Mesenteric fat pad (tissue), 1 donor: Measurements from ENCODE around the gene ZNRF2. TPM values are rescaled to one million over a fixed set of nuclear protein-coding genes. Genes with fewer than 3 reads are reported as not detected.
A peak's percentile ranks its signal among the peaks of the same experiment; 100 is the strongest.

ENCODE experiments used
- DNase-seq: peaks from one replicate; pipeline ENCODE4 v3.0.0-alpha.2; 2020; ENCODE audit warnings: low spot score
- long read RNA-seq: library from polyadenylated mRNA; unstranded; transcript quantifications from one replicate; pipeline ENCODE4 v2.0.0, GENCODE V29; 2020
- total RNA-seq: library from RNA; stranded (reverse); fragmentation: NEBNext Ultra II Directional; extraction: Animal tissue kit (Norgen Biotek cat#: 25700); gene quantifications from one replicate; pipeline ENCODE4 v1.2.1, GENCODE V29; 2021
- donor health status: DM: yes; HTN: yes; CAD: no.

ZNRF2 gene
- 17.6 TPM for total RNA-seq
- long read RNA-seq = 0 reads

DNA sequence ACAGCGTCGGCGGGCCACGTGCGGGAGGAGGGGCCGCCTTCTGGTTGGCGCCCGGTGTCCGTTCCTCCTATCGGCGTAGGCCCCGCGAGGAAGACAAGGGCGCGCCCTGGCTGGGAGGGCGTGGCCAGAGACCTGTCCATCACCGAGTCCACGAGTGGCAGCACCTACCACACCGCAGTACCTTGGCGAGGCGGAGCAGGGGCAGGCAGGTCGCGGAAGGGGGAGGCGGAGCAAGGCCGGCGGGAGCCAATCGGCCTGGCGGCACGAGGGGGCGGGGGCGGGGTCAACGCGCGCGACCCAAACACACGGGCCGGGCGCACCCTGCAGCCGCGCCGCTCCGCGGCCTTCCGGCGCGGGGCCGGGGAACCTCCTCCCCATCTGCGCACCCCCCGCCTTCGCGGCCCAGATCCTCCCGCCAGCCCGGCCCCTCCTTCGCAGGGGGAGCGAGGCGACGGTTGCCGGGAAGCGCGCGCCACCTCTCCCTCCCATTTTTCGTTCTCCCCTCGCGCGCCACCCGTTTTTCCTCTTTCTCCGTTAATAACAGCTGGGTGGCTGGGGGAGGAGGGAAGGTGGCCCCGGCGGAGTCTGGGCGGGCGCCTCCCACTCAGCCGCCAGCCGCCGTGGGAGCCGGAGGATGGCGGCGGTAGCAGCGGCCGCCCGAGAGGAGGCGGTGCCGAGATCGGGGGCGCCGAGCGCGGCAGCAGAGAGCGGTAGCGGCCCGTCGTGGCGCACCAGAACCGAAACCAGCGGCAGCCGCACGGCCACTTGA, at the start of gene ZNRF2:
ZNRF2 (plus strand) TSS at position 300 of the 769 bp plus-strand sequence. CDS start 761 bp downstream, outside the sequence.
- peak; percentile 99 for DNase-seq

DNA sequence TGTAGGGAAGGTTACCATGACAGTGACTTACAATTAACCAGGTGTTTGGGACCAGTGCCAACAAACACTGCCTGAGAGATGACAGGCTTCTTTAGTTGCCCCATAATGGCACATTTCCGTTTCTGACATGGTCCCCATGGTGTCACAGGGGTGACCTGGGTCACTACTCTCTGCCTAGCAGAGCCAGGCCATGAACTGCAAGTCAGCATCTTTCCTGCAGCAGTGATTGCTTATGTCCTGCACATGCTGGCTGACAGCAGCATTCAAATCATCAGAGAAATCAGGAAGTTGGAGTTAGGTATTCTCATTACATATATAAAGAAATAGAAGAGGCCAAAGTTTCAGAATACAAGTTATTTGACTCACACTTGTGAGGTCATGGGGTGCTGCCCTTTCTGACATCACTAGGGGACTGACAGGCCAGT, 47.1 kb upstream of the ZNRF2 start:
- no peak for DNase-seq

DNA sequence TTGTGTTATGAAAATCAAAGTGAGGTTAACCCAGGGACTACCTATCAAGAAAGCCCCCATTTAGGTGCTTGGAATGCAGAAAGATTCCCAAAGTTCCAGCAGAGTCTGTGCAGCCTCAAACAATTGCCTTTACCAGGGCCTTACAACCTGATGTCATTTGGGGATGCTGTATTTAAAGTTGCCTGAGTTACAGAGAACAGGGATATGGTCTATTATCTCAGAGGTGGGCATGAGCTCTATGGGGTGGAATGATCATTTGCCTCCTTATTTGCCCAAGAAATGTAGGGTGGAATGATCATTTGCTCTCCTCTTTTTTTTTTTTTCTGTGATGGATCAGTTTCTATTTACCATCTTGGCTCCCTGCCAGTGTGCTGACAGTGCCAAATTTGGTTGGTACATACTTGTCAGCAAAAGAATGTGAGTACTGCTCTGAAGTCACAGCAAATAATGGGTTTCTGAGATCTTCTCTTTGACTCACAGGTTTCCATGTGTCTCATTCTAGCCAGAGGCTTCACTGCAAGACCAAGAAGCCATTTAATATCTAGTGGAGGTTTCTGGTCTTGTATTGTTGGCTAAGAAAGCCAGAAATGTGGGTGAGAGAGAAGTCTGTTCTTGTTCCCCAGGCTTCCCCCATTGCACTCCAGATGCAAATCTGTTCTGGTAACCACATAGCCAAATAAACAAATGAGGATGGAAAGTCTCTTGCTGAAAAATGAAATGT, 45.5 kb upstream of the ZNRF2 start:
- DNase-seq = no peak

DNA sequence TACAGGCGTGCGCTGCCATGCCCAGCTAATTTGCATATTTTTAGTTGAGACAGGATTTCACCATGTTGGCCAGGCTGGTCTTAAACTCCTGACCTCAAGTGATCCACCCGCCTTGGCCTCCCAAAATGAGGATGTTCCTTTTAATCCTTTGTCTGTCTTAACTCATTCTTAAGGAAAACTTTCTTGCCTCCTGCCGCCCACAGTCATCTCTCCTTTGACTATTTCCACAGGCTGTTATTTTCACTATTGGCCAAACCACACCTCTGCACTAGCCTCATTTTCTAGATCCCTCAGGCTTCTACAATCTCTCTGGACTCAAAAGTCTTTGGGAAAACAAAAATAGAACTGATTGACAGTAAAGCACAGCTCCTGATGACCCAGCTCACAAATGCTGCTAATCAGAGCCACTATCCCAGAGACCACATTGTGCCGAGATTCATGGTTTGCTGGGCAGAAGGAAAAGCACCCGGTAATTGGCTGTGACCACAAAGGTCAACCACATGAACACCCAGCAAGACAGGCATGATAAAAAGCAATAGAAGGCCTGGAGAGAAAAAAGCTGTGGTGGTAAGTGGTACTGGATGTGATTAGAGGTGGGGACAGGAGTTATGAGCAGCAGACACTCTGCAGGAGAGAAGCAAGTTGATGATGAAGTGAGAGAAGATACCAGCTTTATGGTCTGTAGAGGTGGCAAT, 44.1 kb upstream of the ZNRF2 start:
- DNase-seq = no peak

DNA sequence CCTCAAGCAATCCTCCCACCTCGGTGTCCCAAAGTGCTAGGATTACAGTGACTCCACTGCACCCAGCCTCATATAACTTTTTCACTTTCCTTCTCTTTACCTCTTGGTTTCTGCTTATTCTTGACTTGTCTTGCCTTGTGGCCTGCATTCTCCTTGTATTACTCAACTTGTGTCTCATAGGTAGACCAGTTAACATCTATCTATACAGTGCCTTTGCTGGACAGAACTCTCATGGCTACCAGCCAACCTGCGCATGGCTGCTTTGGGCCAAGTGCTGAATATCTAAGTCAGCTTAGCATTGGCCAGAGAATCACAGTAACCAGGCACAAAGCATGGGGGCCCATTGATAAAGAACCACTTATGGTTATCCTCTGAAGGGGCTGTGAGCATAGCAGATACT, 42.6 kb upstream of the ZNRF2 start:
- DNase-seq = no peak

DNA sequence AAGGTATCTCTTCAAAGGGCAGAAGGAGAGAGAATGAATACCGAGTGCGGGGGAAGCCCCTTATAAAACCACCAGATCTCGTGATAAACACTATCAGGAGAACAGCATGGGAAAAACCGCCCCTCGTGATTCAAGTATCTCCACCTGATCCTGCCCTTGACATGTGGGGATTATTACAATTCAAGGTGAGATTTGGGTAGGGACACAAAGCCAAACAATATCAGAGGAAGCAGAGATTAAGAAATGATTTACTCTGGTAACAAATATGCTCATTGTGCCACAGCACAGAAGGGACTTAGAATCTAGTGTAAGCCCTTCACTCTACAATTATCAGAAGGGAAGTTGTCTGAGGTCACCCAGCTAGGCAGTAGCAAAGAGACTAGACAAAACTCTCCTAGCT, 40.1 kb upstream of the ZNRF2 start:
- DNase-seq = no peak

DNA sequence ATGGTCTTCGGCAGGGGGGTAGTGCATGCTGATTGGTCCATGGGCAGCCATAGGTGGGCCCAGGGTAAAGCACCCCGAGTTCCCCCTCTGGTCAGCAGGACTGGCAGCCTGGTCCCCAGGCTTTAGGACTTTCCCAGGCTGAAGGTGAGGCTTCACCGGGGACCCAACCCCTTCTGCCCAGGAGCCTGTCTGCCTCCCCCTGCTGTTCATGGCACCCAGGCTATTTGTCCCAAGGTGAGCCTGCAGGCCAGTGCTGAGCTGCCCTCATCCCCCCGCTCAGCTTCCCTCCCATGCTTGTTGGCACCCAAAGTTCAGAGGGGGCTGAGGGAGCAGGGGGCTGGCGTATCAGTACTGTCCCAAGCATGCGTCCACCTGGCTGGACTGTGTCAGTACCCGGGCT, 38.5 kb upstream of the ZNRF2 start:
- no peak for DNase-seq

DNA sequence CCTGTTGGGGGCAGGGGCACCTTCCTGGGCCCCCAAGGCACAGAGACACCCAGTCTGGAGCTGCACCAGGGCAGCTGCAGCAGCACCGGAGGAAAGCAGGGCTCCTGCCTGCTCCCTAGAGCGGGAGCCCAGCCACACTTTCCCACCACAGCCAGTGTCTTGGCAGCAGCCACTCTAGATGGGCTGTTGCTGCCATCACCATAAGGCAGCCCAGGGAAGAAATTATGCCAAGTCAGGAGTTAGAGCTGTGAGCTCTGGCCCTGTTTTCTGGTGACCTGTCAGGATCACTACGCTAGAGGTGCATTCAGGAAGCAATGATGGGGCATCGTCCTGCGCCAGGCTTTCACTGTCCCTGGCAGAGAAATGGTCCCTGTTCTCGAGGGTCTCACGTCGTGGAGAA, 38.0 kb upstream of the ZNRF2 start:
- no peak for DNase-seq

DNA sequence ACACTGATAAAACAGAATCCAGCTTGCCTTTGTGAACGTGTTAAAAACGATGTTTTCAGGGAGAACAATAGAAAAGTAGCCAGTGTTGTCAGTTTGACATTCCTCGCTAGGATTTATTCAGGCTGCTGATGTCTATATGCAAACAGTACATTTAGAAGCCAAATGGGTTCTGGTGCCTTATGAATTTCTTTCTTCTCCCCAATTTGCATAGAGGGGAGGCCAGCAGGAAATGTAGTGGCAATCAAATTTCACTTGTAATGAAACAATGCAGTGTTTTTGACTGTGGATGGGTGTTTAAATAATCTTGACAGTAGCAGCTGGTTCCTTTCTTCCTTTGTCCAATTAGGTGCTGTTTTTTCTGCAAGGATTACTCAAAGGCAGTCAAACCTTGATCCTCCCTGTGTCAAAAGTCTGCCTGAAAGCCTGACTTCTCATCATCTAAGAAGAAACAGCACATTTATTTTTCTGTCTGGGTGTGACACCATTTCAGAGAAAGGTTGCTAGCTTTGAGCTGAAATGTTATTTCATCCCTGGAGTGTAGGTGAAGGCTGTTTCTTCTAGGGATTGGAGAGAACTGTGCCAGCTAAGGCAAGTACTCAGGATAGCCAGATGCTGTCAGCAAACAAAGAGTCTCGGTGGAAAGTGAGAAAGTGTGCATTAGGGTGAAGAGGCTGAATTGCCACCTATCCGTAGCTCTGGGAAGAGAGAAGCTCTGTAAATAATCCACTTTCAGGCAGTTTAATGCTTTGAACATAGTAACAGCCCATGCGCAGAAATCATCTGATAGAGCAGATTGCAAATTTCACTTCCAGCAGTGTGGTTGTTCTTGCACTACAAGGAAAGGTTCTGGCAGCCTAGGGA, 36.6 kb upstream of the ZNRF2 start:
- no peak for DNase-seq

DNA sequence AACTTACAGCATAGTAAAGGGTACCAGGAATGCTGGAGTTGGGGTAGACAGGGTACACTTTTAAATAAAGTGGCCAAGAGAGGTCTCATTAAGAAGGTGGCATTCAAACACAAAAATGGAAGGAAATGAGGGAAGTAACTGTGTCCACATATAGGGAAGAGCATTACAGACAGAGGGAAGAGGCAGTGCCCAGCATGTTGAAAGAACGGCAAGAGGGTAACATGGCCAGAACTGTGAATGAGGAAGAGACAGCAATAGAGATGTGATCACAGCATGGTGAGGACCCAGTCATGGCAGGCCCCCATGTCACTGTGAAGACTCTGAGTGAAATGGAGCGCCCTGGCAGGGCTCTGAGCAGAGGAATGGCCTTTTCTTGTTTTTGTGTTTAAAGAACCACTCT, 35.1 kb upstream of the ZNRF2 start:
- DNase-seq = no peak

DNA sequence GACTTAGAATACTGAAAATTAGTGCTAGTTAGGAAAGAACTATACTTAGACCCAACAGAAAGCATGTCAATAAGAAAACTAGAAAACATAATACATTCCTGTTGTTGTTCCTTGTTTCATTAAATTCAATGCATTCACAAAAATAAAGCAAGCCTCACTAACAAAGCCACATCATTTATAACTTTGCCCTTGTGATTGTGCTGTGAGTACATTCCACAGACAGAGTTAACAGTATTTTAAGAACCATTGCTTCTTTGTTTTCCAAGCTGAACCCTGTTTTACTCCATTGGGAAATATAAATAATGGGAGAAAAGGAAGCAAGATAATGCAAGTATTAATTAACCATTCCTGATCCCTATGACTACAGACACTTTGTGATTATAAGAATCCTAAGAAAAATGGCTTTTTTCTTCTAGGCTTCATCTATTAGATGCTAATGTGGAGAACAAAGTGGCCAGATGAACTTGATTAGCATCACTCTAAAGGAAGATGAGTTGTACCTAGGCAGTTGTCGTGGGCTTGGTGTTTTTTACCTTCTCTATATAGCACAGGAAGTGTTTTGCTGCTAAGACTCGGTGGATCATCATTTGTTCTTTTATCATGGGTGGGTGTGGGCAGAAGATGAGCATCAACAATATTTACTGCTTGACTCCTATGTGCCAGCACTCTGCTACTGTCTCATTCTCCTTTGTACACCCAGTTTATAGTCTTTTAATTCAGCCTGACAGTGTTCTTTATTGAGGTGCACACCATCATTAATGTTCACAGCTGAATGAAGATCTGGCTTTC, 34.2 kb upstream of the ZNRF2 start:
- no peak for DNase-seq

DNA sequence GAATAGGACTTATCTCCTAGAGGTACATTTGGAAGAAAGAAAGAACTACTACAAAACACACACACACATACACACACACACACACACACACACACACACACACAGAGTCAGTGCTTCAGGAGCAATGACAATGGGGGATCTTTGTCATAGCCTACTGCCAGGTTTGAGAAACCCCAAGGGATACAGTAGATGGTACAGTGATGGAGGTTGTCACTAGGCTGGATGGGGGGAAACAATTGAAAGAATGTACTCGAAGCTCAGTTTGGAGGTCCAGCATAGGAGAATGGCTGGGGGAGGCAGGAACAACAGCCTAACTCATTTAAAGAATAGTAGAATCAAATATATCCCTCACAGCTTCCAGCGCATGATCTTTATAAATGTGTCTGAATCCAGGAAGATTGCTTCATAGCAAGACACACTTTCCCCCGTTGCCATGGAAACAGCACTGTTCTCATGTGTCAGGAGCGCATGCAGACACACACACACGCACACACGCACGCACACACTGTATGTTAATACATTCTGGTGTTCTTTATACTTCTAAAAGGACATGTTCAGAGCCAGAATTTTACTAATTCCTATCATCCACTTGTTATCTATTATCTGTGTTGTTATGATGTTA, 32.6 kb upstream of the ZNRF2 start:
- DNase-seq = no peak

DNA sequence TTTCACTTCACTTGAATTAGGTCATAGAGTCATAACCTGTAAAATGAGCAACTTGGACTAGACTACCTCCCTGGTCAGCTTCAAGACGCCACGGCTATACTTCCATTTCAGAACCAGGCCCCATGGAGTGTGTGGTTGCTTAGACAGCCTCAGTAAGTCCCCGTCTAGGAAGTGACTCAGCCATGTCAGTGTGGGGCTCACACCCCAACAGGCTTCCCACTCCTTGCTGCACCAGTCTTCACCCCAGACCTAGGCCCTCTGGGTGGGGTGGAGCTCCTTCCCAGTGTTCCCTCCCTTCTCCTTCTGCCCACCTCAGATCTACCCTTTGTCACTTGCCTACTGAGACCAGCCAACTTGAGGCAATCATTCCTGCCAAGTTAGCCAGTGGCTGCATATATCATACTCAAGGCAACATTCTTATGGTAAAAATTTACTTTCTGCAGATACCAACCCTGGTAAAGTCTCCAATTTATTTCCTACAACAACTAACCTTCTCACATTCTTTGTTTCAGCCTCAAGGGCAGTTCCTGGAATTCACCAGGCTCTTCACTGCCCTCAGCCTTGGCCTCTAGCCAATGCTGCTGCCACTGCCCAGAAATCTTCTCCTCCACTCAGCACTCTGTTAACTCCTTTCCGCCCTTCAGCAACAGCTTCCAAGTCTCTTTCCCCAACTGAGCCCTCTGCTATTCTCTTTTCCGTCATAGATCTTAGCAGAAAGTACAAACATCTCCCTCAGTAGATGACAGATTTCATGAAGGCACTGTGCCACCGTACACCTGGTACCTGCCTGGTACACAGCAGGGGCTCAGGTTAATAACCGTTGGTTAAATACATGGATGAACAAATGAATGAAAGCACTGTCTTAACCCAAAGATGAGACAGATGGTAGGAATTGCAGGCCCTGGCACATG, 31.3 kb upstream of the ZNRF2 start:
- DNase-seq = no peak

DNA sequence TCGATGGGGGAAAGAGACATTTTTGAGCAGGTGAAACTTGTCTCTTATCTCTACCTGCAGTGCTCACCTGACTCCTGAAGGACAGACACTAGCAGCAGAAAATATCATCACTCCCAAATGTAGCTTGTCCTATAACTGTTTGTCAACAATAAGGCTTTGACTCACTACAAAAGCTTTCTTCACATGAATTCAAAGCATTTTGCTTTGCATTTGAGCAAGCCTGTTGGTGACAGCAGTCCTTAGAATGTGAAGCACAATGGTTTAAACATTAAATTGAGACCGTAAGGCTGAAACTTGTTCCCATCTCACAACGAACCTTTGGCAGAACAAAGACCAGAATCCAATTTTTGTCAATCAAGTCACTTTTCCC, 30.6 kb upstream of the ZNRF2 start:
- DNase-seq = no peak

DNA sequence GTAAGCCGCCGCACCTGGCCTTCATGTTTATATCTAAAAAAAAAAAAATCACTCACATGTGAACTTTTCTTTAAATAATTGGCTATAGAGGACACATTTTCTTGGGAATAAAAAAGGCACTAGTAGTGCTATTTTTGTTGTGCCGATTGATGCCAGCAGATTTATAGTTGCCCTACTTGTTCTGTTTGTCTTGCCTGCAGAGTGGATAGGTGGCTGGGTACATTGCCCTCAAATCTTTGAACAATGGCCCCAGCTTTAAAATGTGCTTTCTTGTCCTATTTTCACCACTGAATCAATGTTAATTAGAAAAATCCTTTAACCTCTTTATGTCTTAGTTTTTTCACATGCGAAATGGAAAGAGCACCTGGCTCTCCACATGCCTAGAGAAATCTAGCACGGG, 30.1 kb upstream of the ZNRF2 start:
- no peak for DNase-seq

DNA sequence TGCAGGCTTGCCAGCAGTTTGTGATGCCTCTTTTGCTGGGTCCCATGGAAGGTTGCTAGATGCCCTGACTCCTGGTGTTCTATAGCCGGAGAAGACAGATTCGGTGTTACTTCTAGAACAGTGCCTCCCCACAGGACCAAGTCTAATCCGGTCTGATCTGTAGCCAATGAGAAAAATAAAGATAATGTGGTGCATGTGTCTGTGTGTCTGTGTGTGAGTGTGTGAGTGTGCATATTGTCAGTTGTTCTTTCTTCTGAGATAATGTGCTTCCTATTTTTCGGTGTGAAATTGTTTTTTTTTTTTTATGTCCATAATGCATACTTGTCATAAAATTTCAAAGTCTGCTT, 29.7 kb upstream of the ZNRF2 start:
- no peak for DNase-seq

DNA sequence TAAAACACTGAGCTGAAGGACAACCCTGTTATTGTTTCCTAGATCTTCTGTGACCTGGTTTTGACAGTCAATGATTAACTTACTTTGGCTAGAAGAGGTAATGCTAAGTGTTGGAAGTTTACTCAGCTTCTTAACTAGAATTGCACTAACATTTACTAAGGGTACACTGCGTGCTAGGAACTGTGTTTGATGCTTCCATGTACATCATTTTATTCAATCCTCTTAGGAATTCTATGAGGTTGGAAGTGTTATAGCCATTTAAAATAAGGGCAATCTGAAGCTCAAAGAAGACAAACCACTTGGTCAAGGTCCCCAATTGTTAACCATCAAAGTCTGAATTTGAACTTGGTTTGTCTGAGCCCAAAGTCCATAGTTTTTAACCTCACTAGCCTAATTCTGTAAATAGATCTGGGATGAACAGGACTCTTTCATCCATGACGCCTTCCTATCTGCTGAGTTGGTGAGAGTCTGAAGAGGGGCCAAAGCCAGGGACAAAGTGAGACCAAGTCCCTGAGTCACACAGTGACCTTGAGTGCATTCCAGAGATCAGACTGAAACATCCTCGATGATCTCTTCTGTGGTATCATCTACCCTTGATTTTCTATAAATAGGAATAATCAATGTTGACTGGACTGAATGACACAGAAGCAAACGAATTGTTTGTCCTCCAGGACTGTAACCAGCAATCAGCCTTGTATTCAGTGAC, 29.2 kb upstream of the ZNRF2 start:
- no peak for DNase-seq

DNA sequence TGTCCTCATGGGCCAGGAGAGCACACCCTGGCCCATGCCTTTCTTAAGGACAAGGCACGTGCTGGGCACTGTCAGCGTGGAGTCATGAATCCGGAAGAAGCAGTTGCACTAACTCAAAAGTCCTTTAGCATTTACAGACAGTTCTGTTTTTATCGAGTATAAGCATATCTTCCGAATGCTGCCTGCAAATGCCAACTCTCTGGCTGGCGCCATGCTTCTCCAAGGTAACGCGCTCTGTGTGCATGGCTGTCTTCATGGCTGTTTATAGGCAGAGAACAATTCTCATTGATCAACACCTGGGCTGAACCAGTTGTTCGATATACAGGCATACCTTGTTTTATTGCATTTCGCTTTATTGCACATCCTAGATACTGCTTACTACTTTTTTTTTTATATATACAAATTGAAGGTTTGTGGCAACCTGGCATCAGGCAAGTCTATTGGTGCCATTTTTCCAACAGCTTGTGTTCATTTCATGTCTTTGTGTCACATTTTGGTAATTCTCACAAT, 28.0 kb upstream of the ZNRF2 start:
- DNase-seq = no peak
